KMS-11 (cell line): ENCODE results near the gene TEX35.

ENCODE experiments used
- H2AFZ ChIP-seq: fragments of 200-600 bp; sonication (generic); 2 replicates; pipeline ENCODE4 v1.6.1; 2016; ENCODE audit warnings: antibody characterized with exemption, mixed run types, low read depth
- H3K27ac ChIP-seq: fragments of 200-600 bp; sonication (generic); 2 replicates; pipeline ENCODE4 v1.6.1; 2016; ENCODE audit warnings: mild to moderate bottlenecking, mixed run types
- H3K27me3 ChIP-seq: fragments of 200-600 bp; sonication (generic); 2 replicates; pipeline ENCODE4 v1.6.1; 2017; ENCODE audit warnings: mild to moderate bottlenecking, low read depth, mixed run types, moderate library complexity; ENCODE audit not compliant: insufficient read depth
- H3K36me3 ChIP-seq: fragments of 200-600 bp; sonication (generic); 2 replicates; pipeline ENCODE4 v1.6.1; 2017; ENCODE audit warnings: mild to moderate bottlenecking, mixed run types; ENCODE audit not compliant: insufficient read depth
- H3K4me1 ChIP-seq: fragments of 200-600 bp; sonication (generic); 2 replicates; pipeline ENCODE4 v1.6.1; 2016; ENCODE audit warnings: mild to moderate bottlenecking, low read depth, mixed run types; ENCODE audit not compliant: poor library complexity, severe bottlenecking
- H3K4me2 ChIP-seq: fragments of 200-600 bp; sonication (generic); 2 replicates; pipeline ENCODE4 v1.7.0; 2016; ENCODE audit warnings: mild to moderate bottlenecking, mixed run types
- H3K4me3 ChIP-seq: fragments of 200-600 bp; sonication (generic); IDR thresholded peaks from 2 replicates; pipeline ENCODE4 v1.6.1; 2017; ENCODE audit warnings: low read depth, low read length, mixed read lengths; ENCODE audit not compliant: insufficient read depth
- H3K79me2 ChIP-seq: fragments of 200-600 bp; sonication (generic); 2 replicates; pipeline ENCODE4 v1.6.1; 2016; ENCODE audit warnings: low read depth, mixed run types; ENCODE audit not compliant: insufficient read depth
- H3K9ac ChIP-seq: fragments of 200-600 bp; sonication (generic); 2 replicates; pipeline ENCODE4 v1.6.1; 2016; ENCODE audit warnings: mild to moderate bottlenecking, mixed run types
- H4K20me1 ChIP-seq: fragments of 200-600 bp; sonication (generic); 2 replicates; pipeline ENCODE4 v1.6.1; 2016; ENCODE audit warnings: mild to moderate bottlenecking, mixed run types; ENCODE audit not compliant: insufficient read depth
- CTCF ChIP-seq: fragments of 200-600 bp; sonication (generic); conservative IDR thresholded peaks from 2 replicates; pipeline ENCODE4 v1.6.1; 2017; ENCODE audit warnings: low read depth, mild to moderate bottlenecking, antibody characterized with exemption, low read length, moderate library complexity, mixed read lengths

TEX35 gene

GRCh38 chr1:178467837-178468236 lies 45.1 kb upstream of the TEX35 start:
- Histone ChIP-seq H3K9ac (no peak overlapping the region), H3K27ac (no peak overlapping the region), H3K27me3 (no peaks in the 10 kb centered on the region), H3K4me1 (no peaks in the 10 kb centered on the region), H3K4me3 (no peak overlapping the region), H4K20me1 (no peaks in the 10 kb centered on the region), H2AFZ (no peak overlapping the region), H3K36me3 (no peaks in the 10 kb centered on the region), H3K79me2 (no peaks in the 10 kb centered on the region), H3K4me2 (no peak overlapping the region)
- TF ChIP-seq CTCF: no peak

GRCh38 chr1:178470411-178470960 lies 42.4 kb upstream of the TEX35 start:
- Histone ChIP-seq H3K4me1 (no peaks in the 10 kb centered on the region), H3K27me3 (no peaks in the 10 kb centered on the region), H3K4me3 (no peak overlapping the region), H3K9ac (no peak overlapping the region), H2AFZ (no peak overlapping the region), H3K27ac (no peak overlapping the region), H3K79me2 (no peaks in the 10 kb centered on the region), H3K36me3 (no peaks in the 10 kb centered on the region), H3K4me2 (no peak overlapping the region), H4K20me1 (no peaks in the 10 kb centered on the region)
- TF ChIP-seq CTCF: no peak

- no peak overlapping the region for H3K4me3 ChIP-seq
- no peak overlapping the region for H3K4me2 ChIP-seq
- no peak overlapping the region for H3K9ac ChIP-seq
- no peaks in the 10 kb centered on the region for H3K79me2 ChIP-seq
- H4K20me1 ChIP-seq: no peaks in the 10 kb centered on the region
- H3K27me3 ChIP-seq: no peaks in the 10 kb centered on the region
- no peak overlapping the region for H2AFZ ChIP-seq
- no peaks in the 10 kb centered on the region for H3K4me1 ChIP-seq
- no peak overlapping the region for H3K27ac ChIP-seq
- no peaks in the 10 kb centered on the region for H3K36me3 ChIP-seq
- TF ChIP-seq CTCF: no peak
Observed at GRCh38 chr1:178472531-178472930, 40.4 kb upstream of the TEX35 start.

- H4K20me1 ChIP-seq: no peaks in the 10 kb centered on the region
- no peaks in the 10 kb centered on the region for H3K4me1 ChIP-seq
- no peak overlapping the region for H2AFZ ChIP-seq
- no peak overlapping the region for H3K4me3 ChIP-seq
- no peak overlapping the region for H3K27ac ChIP-seq
- no peaks in the 10 kb centered on the region for H3K27me3 ChIP-seq
- H3K4me2 ChIP-seq: no peak overlapping the region
- TF ChIP-seq CTCF: no peak
- no peaks in the 10 kb centered on the region for H3K36me3 ChIP-seq
- H3K9ac ChIP-seq: no peak overlapping the region
- H3K79me2 ChIP-seq: no peaks in the 10 kb centered on the region
Observed at GRCh38 chr1:178477373-178477772, 35.5 kb upstream of the TEX35 start.
